GM12892 (cell line): ENCODE results near the gene LINGO1.

Experiments
- POLR2A ChIP-seq: IDR thresholded peaks from 2 replicates; pipeline ENCODE4 v1.6.1; 2011; ENCODE audit warnings: low read depth, low read length, control low read depth
- POLR2AphosphoS5 ChIP-seq: IDR thresholded peaks from 2 replicates; pipeline ENCODE4 v1.6.1; 2011; ENCODE audit warnings: low read depth, low read length, control low read depth

DNA sequence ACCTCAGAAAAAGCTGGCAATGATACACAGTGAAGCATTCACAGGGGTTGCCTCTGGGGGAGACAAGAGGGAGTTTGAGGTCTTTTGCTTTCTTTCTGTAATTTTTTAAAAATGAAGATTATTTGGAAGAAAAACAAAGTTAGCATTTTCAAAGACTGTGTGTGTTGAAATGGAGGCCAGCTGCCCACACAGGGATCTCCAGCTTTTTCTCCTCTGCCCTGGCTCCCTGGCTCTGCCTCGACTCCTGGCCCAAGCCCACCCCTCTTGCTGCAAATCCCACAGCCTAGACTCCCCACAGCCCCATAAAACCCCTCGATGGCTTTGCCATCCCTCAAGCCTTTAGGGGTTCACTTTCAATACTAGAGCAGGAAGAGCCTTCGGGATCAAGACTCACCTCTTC, 68.4 kb downstream of the LINGO1 start:
- TF ChIP-seq POLR2AphosphoS5 (no peak), POLR2A (no peak)
